GM19328 (cell line): ENCODE measurements around the gene OPCML.

Experiments used
- ATAC-seq: cut with Tn5 transposase; IDR thresholded peaks from one replicate; pipeline ENCODE4 v1.9.1; 2021; ENCODE audit warnings: mild to moderate bottlenecking, moderate library complexity; ENCODE audit not compliant: unreplicated experiment

Gene OPCML

GRCh38 chr11:132960273-132961078, 571.8 kb downstream of the OPCML start:
- no peak for ATAC-seq

- ATAC-seq: no peak
Measured at GRCh38 chr11:132959693-132960092, 572.6 kb downstream of the OPCML start.

- no peak for ATAC-seq
Measured at GRCh38 chr11:132957881-132958280, 574.4 kb downstream of the OPCML start.

GRCh38 chr11:132948252-132948651, 584.0 kb downstream of the OPCML start:
- no peak for ATAC-seq

GRCh38 chr11:132944569-132944944, 587.7 kb downstream of the OPCML start:
- ATAC-seq: no peak

- no peak for ATAC-seq
Measured at GRCh38 chr11:132943706-132944568, 588.4 kb downstream of the OPCML start.

GRCh38 chr11:132943357-132943705, 589.0 kb downstream of the OPCML start:
- no peak for ATAC-seq

GRCh38 chr11:132942611-132943356, 589.5 kb downstream of the OPCML start:
- no peak for ATAC-seq

- no peak for ATAC-seq
Measured at GRCh38 chr11:132941761-132942160, 590.5 kb downstream of the OPCML start.

- ATAC-seq: no peak
Measured at GRCh38 chr11:132941024-132941646, 591.2 kb downstream of the OPCML start.

- ATAC-seq: no peak
Measured at GRCh38 chr11:132937016-132937415, 595.3 kb downstream of the OPCML start.

- no peak for ATAC-seq
Measured at GRCh38 chr11:132935383-132935782, 596.9 kb downstream of the OPCML start.

GRCh38 chr11:132933703-132934102, 598.6 kb downstream of the OPCML start:
- no peak for ATAC-seq

GRCh38 chr11:132925825-132926469, 606.4 kb downstream of the OPCML start:
- no peak for ATAC-seq

- no peak for ATAC-seq
Measured at GRCh38 chr11:132921597-132921996, 610.7 kb downstream of the OPCML start.

GRCh38 chr11:132920451-132921096, 611.7 kb downstream of the OPCML start:
- no peak for ATAC-seq

GRCh38 chr11:132914600-132914999, 617.7 kb downstream of the OPCML start:
- ATAC-seq: no peak

GRCh38 chr11:132913886-132914285, 618.4 kb downstream of the OPCML start:
- no peak for ATAC-seq

- no peak for ATAC-seq
Measured at GRCh38 chr11:132913295-132913694, 619.0 kb downstream of the OPCML start.

GRCh38 chr11:132911186-132911585, 621.1 kb downstream of the OPCML start:
- ATAC-seq: no peak
